ENCODE measurements around the gene IL1RAPL1.

Gene IL1RAPL1

GRCh38 chrX:28670074-28670473 lies 82.8 kb downstream of the IL1RAPL1 start:
- Histone ChIP-seq H3K4me3 (ENCODE audit: low read depth, low read length) (no peak overlapping the region), H3K27me3 (ENCODE audit: control insufficient read depth, insufficient read depth, low read length) (no peaks in the 10 kb centered on the region; the same call in 1 of the 2 replicates), H3K27ac (ENCODE audit: low read depth, low read length) (no peak overlapping the region), H3K36me3 (ENCODE audit: control insufficient read depth, insufficient read depth, low read length) (no peaks in the 10 kb centered on the region), H3K4me1 (ENCODE audit: control insufficient read depth, insufficient read depth, low read length) (no peaks in the 10 kb centered on the region), H3K9ac (ENCODE audit: low read length) (no peak overlapping the region), H3K9me3 (ENCODE audit: control insufficient read depth, insufficient read depth, low read depth, low read length) (no peaks in the 10 kb centered on the region)

DNA sequence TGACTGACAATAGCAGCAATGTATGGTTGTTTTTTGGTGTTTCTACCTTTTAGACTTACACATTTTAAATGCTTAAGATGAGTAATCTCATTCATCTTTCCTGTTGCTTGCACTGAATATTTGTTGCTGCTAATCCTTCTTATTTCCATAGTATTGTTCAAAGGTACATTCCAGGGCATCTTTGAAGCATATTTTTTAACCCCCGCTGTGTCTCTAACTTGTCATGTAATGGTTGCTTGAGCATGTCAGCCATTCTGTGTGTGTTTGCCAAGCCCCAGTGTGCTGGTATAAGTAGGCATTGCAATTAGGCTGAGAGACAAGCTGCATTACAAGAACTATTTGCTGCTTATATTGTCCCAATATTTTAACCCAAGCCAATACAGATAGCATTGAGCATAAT lies 87.9 kb downstream of the IL1RAPL1 start:
- Histone ChIP-seq H3K27ac (ENCODE audit: low read depth, low read length) (no peak overlapping the region), H3K4me1 (ENCODE audit: control insufficient read depth, insufficient read depth, low read length) (no peaks in the 10 kb centered on the region), H3K9me3 (ENCODE audit: control insufficient read depth, insufficient read depth, low read depth, low read length) (no peaks in the 10 kb centered on the region), H3K27me3 (ENCODE audit: control insufficient read depth, insufficient read depth, low read length) (no peaks in the 10 kb centered on the region; the same call in 1 of the 2 replicates), H3K36me3 (ENCODE audit: control insufficient read depth, insufficient read depth, low read length) (no peaks in the 10 kb centered on the region), H3K4me3 (ENCODE audit: low read depth, low read length) (no peak overlapping the region), H3K9ac (ENCODE audit: low read length) (no peak overlapping the region)

- Histone ChIP-seq H3K27ac (ENCODE audit: low read depth, low read length) (no peak overlapping the region), H3K4me1 (ENCODE audit: control insufficient read depth, insufficient read depth, low read length) (no peaks in the 10 kb centered on the region), H3K36me3 (ENCODE audit: control insufficient read depth, insufficient read depth, low read length) (no peaks in the 10 kb centered on the region), H3K27me3 (ENCODE audit: control insufficient read depth, insufficient read depth, low read length) (no peaks in the 10 kb centered on the region; the same call in 1 of the 2 replicates), H3K4me3 (ENCODE audit: low read depth, low read length) (no peak overlapping the region), H3K9me3 (ENCODE audit: control insufficient read depth, insufficient read depth, low read depth, low read length) (no peaks in the 10 kb centered on the region), H3K9ac (ENCODE audit: low read length) (no peak overlapping the region)
Measured at GRCh38 chrX:28693101-28693500, 105.9 kb downstream of the IL1RAPL1 start.

DNA sequence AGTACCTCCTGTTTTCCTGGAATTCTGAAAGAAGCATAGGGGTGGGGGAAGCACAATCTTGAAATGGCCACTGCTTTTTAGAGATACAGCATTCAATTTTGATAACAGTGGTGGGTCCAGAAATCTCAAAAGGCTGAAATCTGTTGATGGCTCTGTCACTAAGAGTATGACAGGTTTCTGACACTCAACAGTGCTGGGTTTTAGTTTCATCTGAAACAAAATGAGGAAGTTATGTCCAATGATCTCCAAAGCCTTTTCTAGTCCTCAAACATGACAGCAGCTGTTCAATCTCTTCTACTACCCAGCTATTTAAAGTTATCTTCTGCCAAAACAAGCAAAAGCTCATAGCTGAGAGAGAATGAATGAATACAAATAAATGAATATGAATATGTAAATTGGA lies 110.5 kb downstream of the IL1RAPL1 start:
- Histone ChIP-seq H3K36me3 (ENCODE audit: control insufficient read depth, insufficient read depth, low read length) (no peaks in the 10 kb centered on the region), H3K27me3 (ENCODE audit: control insufficient read depth, insufficient read depth, low read length) (no peaks in the 10 kb centered on the region; the same call in 1 of the 2 replicates), H3K9ac (ENCODE audit: low read length) (no peak overlapping the region), H3K4me1 (ENCODE audit: control insufficient read depth, insufficient read depth, low read length) (no peaks in the 10 kb centered on the region), H3K27ac (ENCODE audit: low read depth, low read length) (no peak overlapping the region), H3K9me3 (ENCODE audit: control insufficient read depth, insufficient read depth, low read depth, low read length) (no peaks in the 10 kb centered on the region), H3K4me3 (ENCODE audit: low read depth, low read length) (no peak overlapping the region)

DNA sequence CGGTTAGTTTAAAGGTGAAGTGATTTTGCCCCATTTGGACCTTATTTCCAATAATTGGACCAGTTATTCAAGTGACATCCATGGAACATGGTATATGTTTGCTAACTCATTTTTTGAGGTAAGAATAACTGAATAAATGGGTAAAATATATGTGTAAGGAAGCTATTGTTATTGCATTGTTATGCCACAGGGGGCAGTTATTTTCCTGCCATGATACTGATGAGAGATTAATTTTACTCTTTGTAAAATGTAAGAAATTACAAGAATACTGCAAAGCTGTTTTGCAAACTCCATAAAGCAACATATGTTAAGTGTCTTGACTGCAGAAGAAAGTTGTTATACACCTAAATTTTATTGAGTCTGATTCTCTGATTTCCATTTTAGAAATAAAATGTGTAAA lies 114.0 kb downstream of the IL1RAPL1 start:
- Histone ChIP-seq H3K27me3 (ENCODE audit: control insufficient read depth, insufficient read depth, low read length) (no peaks in the 10 kb centered on the region; the same call in 1 of the 2 replicates), H3K36me3 (ENCODE audit: control insufficient read depth, insufficient read depth, low read length) (no peaks in the 10 kb centered on the region), H3K9ac (ENCODE audit: low read length) (no peak overlapping the region), H3K4me3 (ENCODE audit: low read depth, low read length) (no peak overlapping the region), H3K27ac (ENCODE audit: low read depth, low read length) (no peak overlapping the region), H3K4me1 (ENCODE audit: control insufficient read depth, insufficient read depth, low read length) (no peaks in the 10 kb centered on the region), H3K9me3 (ENCODE audit: control insufficient read depth, insufficient read depth, low read depth, low read length) (no peaks in the 10 kb centered on the region)

DNA sequence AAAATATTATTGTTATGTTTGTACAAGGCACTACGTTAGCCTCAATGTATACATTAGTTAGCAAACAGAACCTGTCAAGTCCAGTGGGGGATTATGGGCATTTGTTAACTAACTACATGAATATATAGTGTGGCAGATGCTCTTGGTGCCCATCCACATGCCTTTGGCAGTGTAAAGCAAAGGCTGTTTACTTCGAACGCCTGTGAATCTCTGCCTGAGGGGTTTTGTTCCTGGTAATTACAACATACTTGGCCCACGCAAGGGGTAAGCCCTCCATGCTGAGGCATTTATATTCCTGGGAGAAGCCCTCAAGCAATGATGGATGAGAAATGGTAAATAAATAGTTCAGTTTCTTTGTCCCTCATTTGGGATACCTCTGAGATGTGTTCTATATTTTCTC lies 119.7 kb downstream of the IL1RAPL1 start:
- no peaks in the 10 kb centered on the region for H3K36me3 ChIP-seq (ENCODE audit: control insufficient read depth, insufficient read depth, low read length)
- no peak overlapping the region for H3K9ac ChIP-seq (ENCODE audit: low read length)
- H3K9me3 ChIP-seq (ENCODE audit: control insufficient read depth, insufficient read depth, low read depth, low read length): 0 out of 2 replicates have a peak, but pooled peaks cover 2% of the 10 kb centered on the region
- no peak overlapping the region for H3K27ac ChIP-seq (ENCODE audit: low read depth, low read length)
- H3K4me3 ChIP-seq (ENCODE audit: low read depth, low read length): no peak overlapping the region
- no peaks in the 10 kb centered on the region for H3K4me1 ChIP-seq (ENCODE audit: control insufficient read depth, insufficient read depth, low read length)
- H3K27me3 ChIP-seq (ENCODE audit: control insufficient read depth, insufficient read depth, low read length): no peaks in the 10 kb centered on the region

DNA sequence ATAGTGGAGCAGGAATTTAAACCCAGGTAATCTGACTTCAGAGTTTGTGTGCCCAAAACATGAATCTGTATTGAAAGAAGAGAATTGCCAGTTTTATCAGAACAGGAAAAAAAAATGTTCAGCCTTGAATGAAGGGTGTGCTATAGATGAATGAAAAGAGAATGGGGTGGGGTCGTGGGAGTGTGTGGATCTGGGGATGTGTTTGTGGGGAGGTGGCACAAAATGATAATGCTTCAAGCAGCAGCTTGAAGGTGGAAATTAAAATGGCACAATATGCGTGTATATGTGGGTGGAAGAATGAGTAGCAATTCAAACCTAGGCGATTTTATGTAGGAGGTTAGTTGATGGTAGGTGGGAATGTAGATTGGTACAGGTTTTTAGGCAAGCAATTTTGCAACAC lies 122.2 kb downstream of the IL1RAPL1 start:
- Histone ChIP-seq H3K9ac (ENCODE audit: low read length) (no peak overlapping the region), H3K9me3 (ENCODE audit: control insufficient read depth, insufficient read depth, low read depth, low read length) (0 out of 2 replicates have a peak, but pooled peaks cover 3% of the 10 kb centered on the region), H3K36me3 (ENCODE audit: control insufficient read depth, insufficient read depth, low read length) (no peaks in the 10 kb centered on the region), H3K4me1 (ENCODE audit: control insufficient read depth, insufficient read depth, low read length) (no peaks in the 10 kb centered on the region), H3K27me3 (ENCODE audit: control insufficient read depth, insufficient read depth, low read length) (no peaks in the 10 kb centered on the region), H3K4me3 (ENCODE audit: low read depth, low read length) (no peak overlapping the region), H3K27ac (ENCODE audit: low read depth, low read length) (no peak overlapping the region)

GRCh38 chrX:28717864-28718263 lies 130.6 kb downstream of the IL1RAPL1 start:
- H3K9me3 ChIP-seq (ENCODE audit: control insufficient read depth, insufficient read depth, low read depth, low read length): no peaks in the 10 kb centered on the region
- H3K27me3 ChIP-seq (ENCODE audit: control insufficient read depth, insufficient read depth, low read length): no peaks in the 10 kb centered on the region
- H3K4me3 ChIP-seq (ENCODE audit: low read depth, low read length): no peak overlapping the region
- no peaks in the 10 kb centered on the region for H3K4me1 ChIP-seq (ENCODE audit: control insufficient read depth, insufficient read depth, low read length)
- H3K27ac ChIP-seq (ENCODE audit: low read depth, low read length): no peak overlapping the region
- no peak overlapping the region for H3K9ac ChIP-seq (ENCODE audit: low read length)
- H3K36me3 ChIP-seq (ENCODE audit: control insufficient read depth, insufficient read depth, low read length): no peaks in the 10 kb centered on the region

DNA sequence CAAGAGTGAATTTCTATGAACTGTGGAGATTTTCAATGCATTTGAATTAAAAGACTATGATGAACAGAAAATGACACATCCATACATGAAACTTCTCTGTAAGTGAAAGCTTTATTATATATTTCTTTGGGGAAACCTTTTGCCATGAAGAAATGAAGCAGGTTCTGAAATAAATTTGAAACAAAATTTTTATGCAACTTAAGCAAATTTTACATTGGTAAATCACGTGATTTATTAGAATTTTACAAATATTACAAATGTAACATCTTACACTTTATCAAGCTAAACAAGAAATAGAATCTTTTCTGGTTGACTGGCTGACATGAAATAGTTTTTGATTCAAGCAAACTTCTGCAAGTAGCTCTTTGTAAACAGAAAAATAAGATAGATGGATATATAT lies 131.2 kb downstream of the IL1RAPL1 start:
- Histone ChIP-seq H3K9ac (ENCODE audit: low read length) (no peak overlapping the region), H3K4me3 (ENCODE audit: low read depth, low read length) (no peak overlapping the region), H3K27me3 (ENCODE audit: control insufficient read depth, insufficient read depth, low read length) (no peaks in the 10 kb centered on the region), H3K4me1 (ENCODE audit: control insufficient read depth, insufficient read depth, low read length) (no peaks in the 10 kb centered on the region), H3K9me3 (ENCODE audit: control insufficient read depth, insufficient read depth, low read depth, low read length) (no peaks in the 10 kb centered on the region), H3K27ac (ENCODE audit: low read depth, low read length) (no peak overlapping the region), H3K36me3 (ENCODE audit: control insufficient read depth, insufficient read depth, low read length) (no peaks in the 10 kb centered on the region)

GRCh38 chrX:28719620-28720019 lies 132.4 kb downstream of the IL1RAPL1 start:
- Histone ChIP-seq H3K9me3 (ENCODE audit: control insufficient read depth, insufficient read depth, low read depth, low read length) (no peaks in the 10 kb centered on the region), H3K4me1 (ENCODE audit: control insufficient read depth, insufficient read depth, low read length) (no peaks in the 10 kb centered on the region), H3K27ac (ENCODE audit: low read depth, low read length) (no peak overlapping the region), H3K4me3 (ENCODE audit: low read depth, low read length) (no peak overlapping the region), H3K36me3 (ENCODE audit: control insufficient read depth, insufficient read depth, low read length) (no peaks in the 10 kb centered on the region), H3K9ac (ENCODE audit: low read length) (no peak overlapping the region), H3K27me3 (ENCODE audit: control insufficient read depth, insufficient read depth, low read length) (no peaks in the 10 kb centered on the region)

- H3K27me3 ChIP-seq (ENCODE audit: control insufficient read depth, insufficient read depth, low read length): no peaks in the 10 kb centered on the region; the same call in 1 of the 2 replicates
- H3K4me3 ChIP-seq (ENCODE audit: low read depth, low read length): no peak overlapping the region
- no peak overlapping the region for H3K9ac ChIP-seq (ENCODE audit: low read length)
- no peaks in the 10 kb centered on the region for H3K4me1 ChIP-seq (ENCODE audit: control insufficient read depth, insufficient read depth, low read length)
- H3K9me3 ChIP-seq (ENCODE audit: control insufficient read depth, insufficient read depth, low read depth, low read length): no peaks in the 10 kb centered on the region
- H3K36me3 ChIP-seq (ENCODE audit: control insufficient read depth, insufficient read depth, low read length): no peaks in the 10 kb centered on the region
- H3K27ac ChIP-seq (ENCODE audit: low read depth, low read length): no peak overlapping the region
Measured at GRCh38 chrX:28752330-28752729, 165.1 kb downstream of the IL1RAPL1 start.

GRCh38 chrX:28756175-28756574 lies 168.9 kb downstream of the IL1RAPL1 start:
- no peak overlapping the region for H3K27ac ChIP-seq (ENCODE audit: low read depth, low read length)
- no peak overlapping the region for H3K4me3 ChIP-seq (ENCODE audit: low read depth, low read length)
- H3K27me3 ChIP-seq (ENCODE audit: control insufficient read depth, insufficient read depth, low read length): no peaks in the 10 kb centered on the region; the same call in 1 of the 2 replicates
- H3K36me3 ChIP-seq (ENCODE audit: control insufficient read depth, insufficient read depth, low read length): no peaks in the 10 kb centered on the region
- H3K9me3 ChIP-seq (ENCODE audit: control insufficient read depth, insufficient read depth, low read depth, low read length): no peaks in the 10 kb centered on the region
- no peaks in the 10 kb centered on the region for H3K4me1 ChIP-seq (ENCODE audit: control insufficient read depth, insufficient read depth, low read length)
- H3K9ac ChIP-seq (ENCODE audit: low read length): no peak overlapping the region

Data from HUES6 (cell line).